GM12878 (cell line): ENCODE data around the gene PIGU. TPM values are rescaled to one million over a fixed set of nuclear protein-coding genes. Genes with fewer than 3 reads are reported as not detected.

ENCODE experiments used
- ATAC-seq: fragments of 200-7000 bp; cut with Tn5 transposase; 3 replicates; pipeline ENCODE4 v1.9.1; 2020; ENCODE audit warnings: mild to moderate bottlenecking, moderate library complexity
- BruUV-seq: library from RNA; stranded (reverse); fragments of 400-500 nt; replicated peaks from 2 replicates; lab custom pipeline; 2021; lab: Mats Ljungman, UMichigan
- CTCF ChIA-PET: fragments of 300-600 bp; sonication (Branson Sonifier 250); formaldehyde crosslinking; extraction: SDS; loops from one replicate; lab custom pipeline; 2021; ENCODE audit warnings: inconsistent platforms; lab: Yijun Ruan, JAX
- POLR2A ChIA-PET: fragments of 350-600 bp; formaldehyde crosslinking; extraction: SDS; loops from one replicate; lab custom pipeline; 2021; ENCODE audit warnings: inconsistent platforms; lab: Charles Lee
- RAD21 ChIA-PET: fragments of 300-600 bp; sonication (Branson Sonifier 250); formaldehyde crosslinking; loops from one replicate; lab custom pipeline; 2023; ENCODE audit warnings: antibody characterized with exemption; ENCODE audit not compliant: unreplicated experiment; lab: Charles Lee
- SMC1A ChIA-PET: fragments of 300-600 bp; sonication (Branson Sonifier 250); formaldehyde crosslinking; loops from one replicate; lab custom pipeline; 2023; ENCODE audit not compliant: unreplicated experiment, uncharacterized antibody; lab: Charles Lee
- DNase-seq: peaks from one replicate; pipeline ENCODE4 v3.0.0-alpha.2; 2011; ENCODE audit warnings: low read depth, low spot score
- FAIRE-seq: peaks from 3 replicates; lab custom pipeline; 2011; peaks lifted over from hg19 to GRCh38; lab: Jason Lieb, UNC
- H2AFZ ChIP-seq: 2 replicates; pipeline ENCODE4 v1.6.0; 2011; ENCODE audit warnings: low read depth, low read length, control low read depth; ENCODE audit not compliant: control insufficient read depth
- H3K27ac ChIP-seq: 2 replicates; pipeline ENCODE4 v1.5.1; 2011; ENCODE audit warnings: control low read depth; ENCODE audit not compliant: control insufficient read depth, insufficient read depth
- H3K27me3 ChIP-seq, 2 experiments: replicated peaks in 1 of 2; 2 replicates each; pipeline versions ENCODE4 v1.6.0 to v1.6.1; 2011; ENCODE audit warnings: low read length in 1 of 2; ENCODE audit not compliant: control insufficient read depth in 2 of 2, insufficient read depth in 2 of 2
- H3K36me3 ChIP-seq, 2 experiments: 2 replicates each; pipeline ENCODE4 v1.5.1; 2011; ENCODE audit warnings: low read length in 1 of 2; ENCODE audit not compliant: control insufficient read depth in 2 of 2, insufficient read depth in 2 of 2
- H3K4me1 ChIP-seq: 2 replicates; pipeline ENCODE4 v1.6.1; 2011; ENCODE audit warnings: mild to moderate bottlenecking, low read length, moderate library complexity, mixed read lengths; ENCODE audit not compliant: control insufficient read depth, insufficient read depth
- H3K4me2 ChIP-seq: 2 replicates; pipeline ENCODE4 v1.6.0; 2011; ENCODE audit warnings: control low read depth; ENCODE audit not compliant: control insufficient read depth, insufficient read depth
- H3K4me3 ChIP-seq: fragments of 200-600 bp; sonication (generic); 2 replicates; pipeline ENCODE4 v1.5.1; 2016
- H3K79me2 ChIP-seq: 2 replicates; pipeline ENCODE4 v1.6.0; 2011; ENCODE audit warnings: low read length; ENCODE audit not compliant: control insufficient read depth, insufficient read depth
- H3K9ac ChIP-seq: 2 replicates; pipeline ENCODE4 v1.8.0; 2011; ENCODE audit warnings: low read length, control low read depth, mixed read lengths; ENCODE audit not compliant: control insufficient read depth, insufficient read depth
- H3K9me3 ChIP-seq: replicated peaks from 3 replicates; pipeline ENCODE4 v1.5.1; 2011; ENCODE audit warnings: mild to moderate bottlenecking, low read length; ENCODE audit not compliant: control insufficient read depth, insufficient read depth
- H4K20me1 ChIP-seq: 2 replicates; pipeline ENCODE4 v1.6.0; 2011; ENCODE audit not compliant: control insufficient read depth, insufficient read depth
- BCL3 ChIP-seq: IDR thresholded peaks from 2 replicates; pipeline ENCODE4 v1.6.1; 2011; ENCODE audit warnings: borderline replicate concordance, low read depth, mild to moderate bottlenecking, moderate library complexity, low read length; ENCODE audit not compliant: insufficient read depth, poor library complexity, severe bottlenecking
- CREM ChIP-seq: IDR thresholded peaks from 2 replicates; pipeline ENCODE4 v1.6.1; 2014; ENCODE audit warnings: antibody characterized with exemption, low read depth
- E4F1 ChIP-seq: fragments of 450-650 bp; IDR thresholded peaks from 2 replicates; pipeline ENCODE4 v1.6.1; 2018; ENCODE audit warnings: borderline replicate concordance, mild to moderate bottlenecking; ENCODE audit not compliant: partially characterized antibody
- HSF1 ChIP-seq: fragments of 150-350 bp; IDR thresholded peaks from 2 replicates; pipeline ENCODE4 v1.6.1; 2014; ENCODE audit warnings: mild to moderate bottlenecking, low read depth, low read length
- MYB ChIP-seq: fragments of 150-350 bp; IDR thresholded peaks from 2 replicates; pipeline ENCODE4 v1.6.1; 2014; ENCODE audit warnings: mild to moderate bottlenecking, low read depth, low read length, borderline replicate concordance
- NFYB ChIP-seq: IDR thresholded peaks from 2 replicates; pipeline ENCODE4 v1.6.1; 2011; ENCODE audit warnings: low read depth, mild to moderate bottlenecking, low read length, improper control_type of control experiment, moderate library complexity; ENCODE audit not compliant: insufficient read depth
- NKRF ChIP-seq: fragments of 450-650 bp; conservative IDR thresholded peaks from 2 replicates; pipeline ENCODE4 v1.6.1; 2017; ENCODE audit warnings: mild to moderate bottlenecking, moderate library complexity
- NR2F1 ChIP-seq: fragments of 450-650 bp; conservative IDR thresholded peaks from 2 replicates; pipeline ENCODE4 v1.6.1; 2017; ENCODE audit warnings: mild to moderate bottlenecking
- PAX8 ChIP-seq: fragments of 450-650 bp; IDR thresholded peaks from 2 replicates; pipeline ENCODE4 v1.6.1; 2017; ENCODE audit warnings: mild to moderate bottlenecking, moderate library complexity
- POU2F2 ChIP-seq: IDR thresholded peaks from 3 replicates; pipeline ENCODE4 v1.6.1; 2011; ENCODE audit warnings: low read depth, mild to moderate bottlenecking, low read length, borderline replicate concordance
- TCF12 ChIP-seq: IDR thresholded peaks from 2 replicates; pipeline ENCODE4 v1.6.1; 2011; ENCODE audit warnings: low read depth, mild to moderate bottlenecking, low read length
- WGBS: methylation state at CpG from one replicate; pipeline ENCODE4 v1.1.6; 2016; ENCODE audit warnings: low lambda C conversion rate; ENCODE audit not compliant: insufficient replicate concordance, insufficient coverage; ENCODE audit errors: missing lambda C conversion rate; 5-methylcytosine and 5-hydroxymethylcytosine counted together
- in situ Hi-C: fragments of 300-500 bp; cut with MboI; formaldehyde crosslinking; loops from 9 replicates; pipeline ENCODE4 v1.14.3; 2018; ENCODE audit warnings: mixed read lengths
- intact Hi-C: fragments of 100-400 bp; cut with micrococcal nuclease; formaldehyde crosslinking; loops from one replicate; pipeline ENCODE4 v1.14.2; 2022; ENCODE audit not compliant: unreplicated experiment
- polyA plus RNA-seq, 11 experiments: library from polyadenylated mRNA; depleted of rRNA in 4 of 11; unstranded in 6 of 11; stranded (reverse) in 5 of 11; fragments of >200 nt; fragmentation: Nextera tagmentation in 4 of 11; fragmentation: Illumina TruSeq in 1 of 11; extraction: Ambion mirVana in 4 of 11; extraction: Trizol in 1 of 11; gene quantifications; 1 replicate in 1 of 11; 2 replicates in 10 of 11; pipeline versions ENCODE4 v1.2.1 to v1.2.3, GENCODE V29; 2011 to 2016; ENCODE audit warnings: inconsistent platforms in 2 of 11, missing spikeins in 2 of 11, low read depth in 1 of 11
- total RNA-seq, 4 experiments: library from RNA; depleted of rRNA in 3 of 4; stranded (reverse); fragments of >200 nt in 3 of 4; fragmentation: Illumina TruSeq in 1 of 4; extraction: Trizol in 1 of 4; gene quantifications; 2 replicates each; pipeline versions ENCODE4 v1.2.1 to v1.2.3, GENCODE V29; 2013 to 2021

Gene PIGU
- total and polyA plus RNA-seq, 10 of the 15 experiments (the other 5 are each of a cell fraction or from before 2014, with no cell fraction given): 4.1 to 88.2 (median 25.0) TPM

GRCh38 chr20:34675561-34675960 is 1.3 kb downstream of the PIGU start:
- POLR2A ChIA-PET: interaction anchor here (1.0 kb wide), 1 partner anchor 28 kb away, joined by 3 read pairs; no protein-coding TSS in a partner anchor
- BruUV-seq: no TSS peak
- no peak for FAIRE-seq

More at GRCh38 chr20:34675561-34675960, 1.3 kb downstream of the PIGU start:
- in situ Hi-C loops (no loop called here), intact Hi-C loops (no loop called here)
- SMC1A ChIA-PET: interaction anchor here (0.8 to 1.7 kb wide), 3 partner anchors 32 to 118 kb away, joined by 3 to 7 read pairs (median 6); no protein-coding TSS in a partner anchor
- Histone ChIP-seq H3K9me3 (no peaks in the 10 kb centered on the region), H3K4me3 (peak overlapping the region; percentile 95; the same call in 1 of the 2 replicates), H3K9ac (0 out of 2 replicates have a peak overlapping the region, but pooled peaks have one; percentile 20), H2AFZ (no peak overlapping the region), H3K4me2 (peak overlapping the region; percentile 92), H3K79me2 (peaks cover 17% of the 10 kb centered on the region), H3K27ac (no peak overlapping the region), H3K27me3 (no peaks in the 10 kb centered on the region), H4K20me1 (no peaks in the 10 kb centered on the region), H3K4me1 (no peaks in the 10 kb centered on the region; the same call in 1 of the 2 replicates), H3K36me3 (no peaks in the 10 kb centered on the region; a peak in 1 of 4 replicates)
- RAD21 ChIA-PET: interaction anchor here (0.7 to 2.2 kb wide), 3 partner anchors 33 to 94 kb away, joined by 4 to 12 read pairs (median 5); no protein-coding TSS in a partner anchor
- 58% methylated on average over 3 of the region's 3 CpGs for WGBS
- CTCF ChIA-PET: interaction anchor here (1.0 kb wide), 2 partner anchors 32 to 363 kb away, joined by 3 read pairs; no protein-coding TSS in a partner anchor
- TF ChIP-seq BCL3: no peak
- no peak for TF ChIP-seq POU2F2
- TF ChIP-seq PAX8: no peak
- no peak for TF ChIP-seq NKRF
- no peak for TF ChIP-seq MYB
- no peak for TF ChIP-seq TCF12
- no peak for TF ChIP-seq NFYB
- TF ChIP-seq NR2F1: no peak
- no peak for TF ChIP-seq E4F1
- TF ChIP-seq CREM: no peak
- TF ChIP-seq HSF1: no peak
- no peak for DNase-seq
- no peak for ATAC-seq
